Hepatocyte (in vitro differentiated cells): Measurements from ENCODE around the gene HMGXB3. TPM values are rescaled to one million over a fixed set of nuclear protein-coding genes. Genes with fewer than 3 reads are reported as not detected.

ENCODE experiments used
- DNase-seq: peaks from one replicate; pipeline ENCODE4 v3.0.0-alpha.2; 2016; ENCODE audit warnings: low spot score
- H2AFZ ChIP-seq: fragments of 200-600 bp; sonication (generic); 2 replicates; pipeline ENCODE4 v1.6.0; 2016; ENCODE audit warnings: antibody characterized with exemption, mild to moderate bottlenecking
- H3K27ac ChIP-seq: fragments of 200-600 bp; sonication (generic); 2 replicates; pipeline ENCODE4 v1.5.1; 2016; ENCODE audit warnings: mild to moderate bottlenecking
- H3K27me3 ChIP-seq: fragments of 200-600 bp; sonication (generic); 2 replicates; pipeline ENCODE4 v1.6.1; 2016
- H3K36me3 ChIP-seq: fragments of 200-600 bp; sonication (generic); replicated peaks from 2 replicates; pipeline ENCODE4 v1.5.1; 2016; ENCODE audit warnings: low read depth; ENCODE audit not compliant: insufficient read depth
- H3K4me1 ChIP-seq: fragments of 200-600 bp; sonication (generic); 2 replicates; pipeline ENCODE4 v1.5.1; 2016; ENCODE audit warnings: mild to moderate bottlenecking, moderate library complexity; ENCODE audit not compliant: insufficient read depth
- H3K4me2 ChIP-seq: fragments of 200-600 bp; sonication (generic); 2 replicates; pipeline ENCODE4 v1.6.0; 2016
- H3K4me3 ChIP-seq: fragments of 200-600 bp; sonication (generic); 2 replicates; pipeline ENCODE4 v1.5.1; 2016; ENCODE audit warnings: mild to moderate bottlenecking
- H3K79me2 ChIP-seq: fragments of 200-600 bp; sonication (generic); 2 replicates; pipeline ENCODE4 v1.6.0; 2017; ENCODE audit warnings: mild to moderate bottlenecking
- H3K9me2 ChIP-seq: fragments of 200-600 bp; sonication (generic); replicated peaks from 2 replicates; pipeline ENCODE4 v1.6.0; 2017; ENCODE audit warnings: mild to moderate bottlenecking; ENCODE audit not compliant: insufficient read depth
- H3K9me3 ChIP-seq: fragments of 200-600 bp; sonication (generic); 2 replicates; pipeline ENCODE4 v1.5.1; 2016; ENCODE audit warnings: low read depth, mild to moderate bottlenecking
- H4K20me1 ChIP-seq: fragments of 200-600 bp; sonication (generic); 2 replicates; pipeline ENCODE4 v1.6.0; 2016; ENCODE audit warnings: mild to moderate bottlenecking; ENCODE audit not compliant: insufficient read depth, poor library complexity, severe bottlenecking
- EZH2 ChIP-seq: fragments of 200-600 bp; sonication (generic); IDR thresholded peaks from 2 replicates; pipeline ENCODE4 v1.6.1; 2016; ENCODE audit warnings: antibody characterized with exemption, mild to moderate bottlenecking, borderline replicate concordance
- EZH2phosphoT487 ChIP-seq: fragments of 200-600 bp; sonication (generic); IDR thresholded peaks from one replicate; pipeline ENCODE4 v1.6.1; 2018; ENCODE audit warnings: antibody characterized with exemption, mild to moderate bottlenecking, low read depth, moderate library complexity; ENCODE audit not compliant: unreplicated experiment, severe bottlenecking
- WGBS: methylation state at CpG from one replicate; pipeline ENCODE4 v1.1.6; 2016; ENCODE audit warnings: low lambda C conversion rate; ENCODE audit errors: missing lambda C conversion rate; 5-methylcytosine and 5-hydroxymethylcytosine counted together
- polyA plus RNA-seq: library from polyadenylated mRNA; unstranded; fragments of >200 nt; fragmentation: Nextera tagmentation; extraction: Ambion mirVana; gene quantifications from 2 replicates; pipeline ENCODE4 v1.2.1, GENCODE V29; 2016
- total RNA-seq: library from RNA; depleted of rRNA; stranded (reverse); fragments of >200 nt; gene quantifications from 2 replicates; pipeline ENCODE4 v1.2.3, GENCODE V29; 2014
- TF ChIP-seq, protein P1 (sequence below): fragments of 200-600 bp; sonication (generic); IDR thresholded peaks from 2 replicates; pipeline ENCODE4 v1.5.1; 2016; ENCODE audit warnings: antibody characterized with exemption, mild to moderate bottlenecking; ENCODE audit not compliant: poor library complexity

HMGXB3 gene
- total and polyA plus RNA-seq, 2 experiments from 2014 or later: 24.6 to 47.5 TPM

DNA sequence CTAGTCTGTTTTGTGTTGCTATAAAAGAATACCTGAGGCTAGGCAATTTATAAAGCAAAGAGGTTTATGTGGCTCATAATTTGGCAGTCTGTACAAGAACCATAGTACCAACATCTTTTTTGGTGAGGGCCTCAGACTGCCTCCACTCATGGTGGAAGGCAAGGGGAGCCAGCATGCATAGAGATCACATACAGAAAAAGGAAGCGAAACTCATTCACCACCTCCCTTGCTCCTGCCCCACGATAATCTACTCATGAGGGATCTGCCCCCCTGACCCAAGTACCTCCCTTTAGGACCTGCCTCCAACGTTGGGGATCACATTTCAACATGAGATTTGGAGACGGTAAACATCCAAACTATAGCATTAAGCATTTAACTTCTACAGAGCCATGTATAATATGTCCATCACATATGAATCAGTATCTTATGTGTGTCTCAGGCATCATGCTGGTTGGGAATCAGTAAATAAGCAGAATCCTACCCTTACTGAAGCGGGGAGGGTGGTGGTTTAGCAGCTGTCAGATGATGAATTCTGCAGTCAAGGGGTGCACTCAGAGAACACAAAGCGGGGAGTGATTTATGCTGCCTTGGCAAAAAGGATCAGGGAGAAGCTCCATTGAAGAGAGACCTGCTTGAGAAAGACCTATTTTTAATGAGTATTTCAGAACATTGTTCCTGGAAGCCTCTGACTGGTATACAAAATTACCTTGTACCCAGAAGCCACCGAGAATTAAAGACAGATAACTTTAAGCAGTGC lies 34.8 kb downstream of the HMGXB3 start:
- Histone ChIP-seq H3K9me2 (no peaks in the 10 kb centered on the region), H2AFZ (no peak overlapping the region), H3K4me3 (no peak overlapping the region), H3K9me3 (no peaks in the 10 kb centered on the region), H3K36me3 (peaks cover 6% of the 10 kb centered on the region), H3K27ac (no peak overlapping the region), H4K20me1 (no peaks in the 10 kb centered on the region), H3K79me2 (no peaks in the 10 kb centered on the region), H3K27me3 (no peaks in the 10 kb centered on the region), H3K4me1 (peaks cover 4% of the 10 kb centered on the region), H3K4me2 (no peak overlapping the region)
- 89% methylated on average over 7 of the region's 7 CpGs for WGBS
- TF ChIP-seq, protein P1, sequence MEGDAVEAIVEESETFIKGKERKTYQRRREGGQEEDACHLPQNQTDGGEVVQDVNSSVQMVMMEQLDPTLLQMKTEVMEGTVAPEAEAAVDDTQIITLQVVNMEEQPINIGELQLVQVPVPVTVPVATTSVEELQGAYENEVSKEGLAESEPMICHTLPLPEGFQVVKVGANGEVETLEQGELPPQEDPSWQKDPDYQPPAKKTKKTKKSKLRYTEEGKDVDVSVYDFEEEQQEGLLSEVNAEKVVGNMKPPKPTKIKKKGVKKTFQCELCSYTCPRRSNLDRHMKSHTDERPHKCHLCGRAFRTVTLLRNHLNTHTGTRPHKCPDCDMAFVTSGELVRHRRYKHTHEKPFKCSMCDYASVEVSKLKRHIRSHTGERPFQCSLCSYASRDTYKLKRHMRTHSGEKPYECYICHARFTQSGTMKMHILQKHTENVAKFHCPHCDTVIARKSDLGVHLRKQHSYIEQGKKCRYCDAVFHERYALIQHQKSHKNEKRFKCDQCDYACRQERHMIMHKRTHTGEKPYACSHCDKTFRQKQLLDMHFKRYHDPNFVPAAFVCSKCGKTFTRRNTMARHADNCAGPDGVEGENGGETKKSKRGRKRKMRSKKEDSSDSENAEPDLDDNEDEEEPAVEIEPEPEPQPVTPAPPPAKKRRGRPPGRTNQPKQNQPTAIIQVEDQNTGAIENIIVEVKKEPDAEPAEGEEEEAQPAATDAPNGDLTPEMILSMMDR: no peak
- no peak for TF ChIP-seq EZH2
- no peak for TF ChIP-seq EZH2phosphoT487
- DNase-seq: no peak

DNA sequence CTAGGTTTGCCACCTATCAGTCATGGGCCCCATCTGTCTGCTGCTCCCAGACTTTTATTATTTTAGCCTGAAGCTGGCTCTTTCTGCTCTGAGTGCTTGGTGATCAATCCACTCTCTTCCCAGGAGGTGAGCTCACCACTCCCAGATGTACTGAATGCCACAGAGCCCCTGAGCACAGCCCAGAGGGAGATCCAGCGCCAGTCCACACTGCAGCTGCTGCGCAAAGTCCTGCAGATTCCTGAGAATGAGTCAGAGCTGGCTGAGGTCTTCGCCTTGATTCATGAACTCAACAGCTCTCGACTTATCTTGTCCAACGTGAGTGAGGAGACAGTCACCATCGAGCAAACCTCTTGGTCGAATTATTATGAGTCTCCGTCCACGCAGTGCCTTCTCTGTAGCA lies 36.0 kb downstream of the HMGXB3 start:
- Histone ChIP-seq H3K4me1 (peaks cover 4% of the 10 kb centered on the region), H3K27me3 (no peaks in the 10 kb centered on the region), H3K36me3 (peaks cover 6% of the 10 kb centered on the region), H3K9me2 (no peaks in the 10 kb centered on the region), H3K4me2 (no peak overlapping the region), H3K27ac (peak overlapping the region; percentile 66), H3K9me3 (no peaks in the 10 kb centered on the region), H3K4me3 (no peak overlapping the region), H4K20me1 (no peaks in the 10 kb centered on the region), H2AFZ (no peak overlapping the region), H3K79me2 (no peaks in the 10 kb centered on the region)
- DNase-seq: peak; percentile 74
- no peak for TF ChIP-seq EZH2
- TF ChIP-seq EZH2phosphoT487: no peak
- TF ChIP-seq, protein P1: no peak
- WGBS: 68% methylated on average over 9 of the region's 9 CpGs

DNA sequence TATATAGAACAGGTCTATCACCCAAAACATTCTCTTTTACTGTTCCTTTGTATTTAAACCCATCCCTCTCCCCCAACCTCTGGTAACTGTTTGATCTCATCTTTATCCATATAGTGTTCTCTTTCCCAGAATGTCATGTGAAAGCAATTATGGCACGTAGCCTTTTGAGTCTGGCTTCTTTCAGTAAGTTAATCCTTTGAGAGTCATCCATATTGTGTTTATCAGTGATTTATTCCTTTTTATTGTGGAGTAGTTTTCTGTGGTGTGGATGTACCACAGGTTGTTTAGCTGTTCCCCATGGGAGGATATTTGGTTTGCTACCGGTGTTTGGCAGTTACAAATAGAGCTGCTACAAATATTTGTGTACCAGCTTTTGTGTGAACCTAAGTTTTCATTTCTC lies 38.0 kb downstream of the HMGXB3 start:
- no peak overlapping the region for H3K27ac ChIP-seq
- peaks cover 6% of the 10 kb centered on the region for H3K4me1 ChIP-seq
- no peak for TF ChIP-seq EZH2
- TF ChIP-seq EZH2phosphoT487: no peak
- no peaks in the 10 kb centered on the region for H4K20me1 ChIP-seq
- H2AFZ ChIP-seq: no peak overlapping the region
- no peak overlapping the region for H3K4me2 ChIP-seq
- no peaks in the 10 kb centered on the region for H3K9me3 ChIP-seq
- H3K27me3 ChIP-seq: no peaks in the 10 kb centered on the region
- no peak for DNase-seq
- H3K9me2 ChIP-seq: no peaks in the 10 kb centered on the region
- H3K79me2 ChIP-seq: no peaks in the 10 kb centered on the region
- H3K4me3 ChIP-seq: no peak overlapping the region
- 52% methylated on average over 2 of the region's 2 CpGs for WGBS
- peaks cover 6% of the 10 kb centered on the region for H3K36me3 ChIP-seq

DNA sequence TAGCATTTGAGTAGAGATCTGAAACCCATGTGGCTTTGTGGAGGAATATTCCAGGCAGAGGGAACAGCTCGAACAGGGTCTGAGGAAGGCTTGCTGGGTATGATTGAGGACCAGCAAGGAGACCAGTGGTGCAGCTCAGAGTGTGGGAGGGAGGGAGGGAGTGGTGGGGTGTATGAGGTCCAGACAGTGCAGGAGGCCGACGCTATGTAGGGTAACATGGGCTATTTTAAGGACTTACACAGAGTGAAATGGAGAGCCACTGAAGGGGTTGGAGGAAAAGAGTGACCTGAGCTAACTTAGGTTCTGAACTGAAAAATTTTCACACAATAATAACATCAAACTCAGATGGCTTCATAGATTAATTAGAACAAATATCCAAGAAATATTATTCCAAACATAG lies 41.9 kb downstream of the HMGXB3 start:
- Histone ChIP-seq H3K79me2 (no peaks in the 10 kb centered on the region), H4K20me1 (no peaks in the 10 kb centered on the region), H3K4me1 (peaks cover 13% of the 10 kb centered on the region), H3K4me3 (no peak overlapping the region), H3K4me2 (no peak overlapping the region), H3K9me2 (no peaks in the 10 kb centered on the region), H3K27me3 (no peaks in the 10 kb centered on the region), H3K27ac (no peak overlapping the region), H3K36me3 (no peaks in the 10 kb centered on the region), H2AFZ (no peak overlapping the region), H3K9me3 (no peaks in the 10 kb centered on the region)
- TF ChIP-seq EZH2: no peak
- TF ChIP-seq EZH2phosphoT487: no peak
- TF ChIP-seq, protein P1: no peak
- 100% methylated on average over 2 of the region's 3 CpGs for WGBS
- DNase-seq: no peak
